Putamen (tissue), 1 donor: ENCODE results near the gene ADCY2.
A peak's percentile ranks its signal among the peaks of the same experiment; 100 is the strongest.

ENCODE experiments used
- DNase-seq: peaks from one replicate; pipeline ENCODE4 v3.0.0-alpha.2; 2016; ENCODE audit warnings: low spot score

ADCY2 gene

GRCh38 chr5:7745882-7746610 is 350.1 kb downstream of the ADCY2 start:
- DNase-seq: peak; percentile 58

- DNase-seq: no peak
Observed at GRCh38 chr5:7747728-7748127, 351.8 kb downstream of the ADCY2 start.

- DNase-seq: no peak
Observed at GRCh38 chr5:7749626-7750025, 353.7 kb downstream of the ADCY2 start.

GRCh38 chr5:7751874-7752273 is 355.9 kb downstream of the ADCY2 start:
- no peak for DNase-seq

GRCh38 chr5:7753181-7753580 is 357.2 kb downstream of the ADCY2 start:
- DNase-seq: no peak

- no peak for DNase-seq
Observed at GRCh38 chr5:7753596-7753995, 357.7 kb downstream of the ADCY2 start.

GRCh38 chr5:7754490-7754889 is 358.6 kb downstream of the ADCY2 start:
- DNase-seq: no peak

GRCh38 chr5:7754997-7755596 is 359.2 kb downstream of the ADCY2 start:
- peak; percentile 22 for DNase-seq

DNA sequence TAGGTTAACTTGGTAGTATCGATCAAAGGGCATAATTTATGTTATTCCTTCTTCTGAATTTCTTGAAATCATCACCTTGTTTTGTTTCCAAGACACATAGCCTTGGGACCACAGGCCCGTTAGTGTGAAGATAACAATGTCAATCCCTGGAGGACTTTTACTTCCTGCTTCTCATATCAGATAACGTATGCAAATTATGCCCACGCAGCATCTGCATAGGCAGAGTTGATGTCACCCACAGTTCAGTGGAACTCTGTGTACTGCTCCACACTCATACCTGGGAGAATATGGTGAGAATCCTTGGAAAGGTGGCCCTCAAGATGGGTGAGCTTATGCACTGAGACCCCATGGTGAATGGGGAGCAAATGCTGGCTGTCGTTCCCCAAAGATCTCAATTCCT is 360.0 kb downstream of the ADCY2 start:
- no peak for DNase-seq

- peak; percentile 12 for DNase-seq
Observed at GRCh38 chr5:7756453-7756852, 360.5 kb downstream of the ADCY2 start.

DNA sequence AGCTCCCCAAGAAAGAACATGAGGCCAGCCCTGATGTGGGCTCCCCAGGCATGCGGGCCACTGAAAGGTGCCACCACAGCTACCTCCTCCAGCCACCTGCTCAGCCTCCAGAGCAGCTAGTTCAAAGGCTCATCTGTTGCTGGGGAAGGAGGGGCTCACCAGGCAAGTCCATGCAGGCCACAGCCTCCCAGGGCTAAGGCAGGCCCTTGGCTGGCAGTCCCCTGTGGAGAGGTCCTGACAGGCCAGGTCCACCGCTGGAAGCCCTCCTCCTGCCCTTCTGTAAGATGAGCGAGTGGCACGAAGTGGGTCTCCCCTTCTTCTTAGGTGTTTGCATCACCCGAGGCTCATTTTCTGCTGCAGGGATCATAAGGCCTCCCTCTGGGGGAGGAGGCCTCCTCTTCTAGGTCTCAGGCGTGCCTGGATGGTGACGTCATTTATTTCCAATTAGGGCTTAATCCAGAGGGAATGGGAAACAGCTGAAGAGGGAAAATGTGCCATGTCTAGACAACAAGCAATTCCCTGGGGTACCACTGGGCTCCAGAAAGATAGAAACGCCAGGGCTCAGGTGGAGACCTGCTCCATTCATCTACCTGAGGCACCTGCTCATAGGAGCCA is 363.4 kb downstream of the ADCY2 start:
- no peak for DNase-seq

- DNase-seq: no peak
Observed at GRCh38 chr5:7759951-7760580, 364.1 kb downstream of the ADCY2 start.

DNA sequence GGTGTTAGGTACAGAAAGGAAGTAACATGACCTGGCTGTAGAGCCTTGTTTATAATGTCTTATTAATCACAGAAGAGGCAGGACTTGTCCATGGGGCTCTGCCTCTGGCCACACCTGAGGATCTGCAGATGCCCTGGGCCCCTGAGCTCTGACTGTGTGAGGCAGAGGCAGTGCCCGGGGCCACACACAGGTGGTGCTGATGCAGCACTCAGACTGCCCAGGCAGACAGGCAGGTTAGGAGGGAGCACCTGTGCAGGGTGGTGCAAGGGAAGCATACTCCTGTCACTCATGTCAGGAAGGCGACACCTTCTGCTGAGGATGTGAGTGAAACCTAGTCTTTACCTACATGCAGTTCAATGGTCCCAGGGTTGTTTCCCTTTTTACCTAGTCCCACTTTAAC is 366.3 kb downstream of the ADCY2 start:
- no peak for DNase-seq

DNA sequence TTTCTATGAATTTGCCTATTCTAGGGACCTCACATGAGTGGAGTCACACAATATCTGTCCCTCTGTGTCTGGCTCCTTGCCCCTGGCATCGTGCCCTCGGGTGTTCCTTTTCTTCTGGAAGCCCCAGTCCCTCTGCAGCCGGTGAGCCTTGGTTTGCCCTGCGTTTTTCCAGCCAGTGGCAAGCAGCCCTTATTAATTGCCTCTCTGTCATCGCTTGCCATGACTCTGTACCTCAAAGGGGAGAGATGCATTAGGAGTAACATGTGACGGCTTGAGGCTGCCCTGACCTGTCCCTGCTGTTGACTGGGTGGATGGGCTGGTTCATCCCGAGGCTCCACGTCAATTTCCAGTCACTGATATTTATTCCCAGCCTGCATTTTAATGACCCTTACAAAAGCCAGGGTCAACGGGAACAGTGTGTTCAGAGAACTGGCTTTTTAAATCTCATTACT is 367.7 kb downstream of the ADCY2 start:
- peak; percentile 56 for DNase-seq

DNA sequence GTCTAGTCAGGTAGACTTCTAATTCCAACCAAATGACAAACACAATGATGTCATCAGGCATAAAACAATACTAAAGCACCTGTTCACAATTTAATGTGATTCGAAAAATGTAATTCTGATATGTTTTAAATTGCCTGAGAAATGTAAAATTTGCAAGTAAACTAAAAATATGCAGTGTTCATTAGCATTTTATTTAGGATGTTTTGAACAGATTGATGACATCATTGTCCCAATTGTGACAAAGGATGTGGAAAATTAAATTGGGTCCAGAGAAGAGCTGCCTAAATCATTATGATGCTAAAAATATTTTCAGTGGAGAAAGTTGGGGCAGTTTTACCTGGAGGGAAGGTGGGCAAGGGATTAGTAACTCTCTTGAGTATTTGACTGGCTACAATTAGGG is 368.5 kb downstream of the ADCY2 start:
- no peak for DNase-seq

DNA sequence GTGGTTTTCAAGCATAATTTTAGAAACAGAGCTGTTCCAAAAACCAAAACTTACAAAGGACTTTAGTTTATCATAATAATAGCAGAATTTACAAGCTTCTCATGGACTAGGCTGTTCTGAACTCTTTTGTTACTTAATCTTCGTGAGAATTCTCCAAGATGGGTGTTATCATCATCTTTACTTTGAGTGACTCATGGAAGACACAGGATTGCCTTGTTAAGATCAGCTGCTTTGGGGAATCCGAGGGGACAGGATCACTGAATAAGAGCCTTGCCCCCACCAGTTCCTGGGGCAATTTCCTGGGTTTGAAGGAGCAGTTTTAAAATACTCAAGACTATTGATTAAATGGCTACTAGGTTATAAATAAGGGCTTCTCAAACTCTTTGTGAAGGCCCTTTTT is 374.5 kb downstream of the ADCY2 start:
- no peak for DNase-seq

GRCh38 chr5:7772141-7772540 is 376.2 kb downstream of the ADCY2 start:
- DNase-seq: no peak

- no peak for DNase-seq
Observed at GRCh38 chr5:7773178-7773577, 377.2 kb downstream of the ADCY2 start.

GRCh38 chr5:7776442-7776841 is 380.5 kb downstream of the ADCY2 start:
- DNase-seq: no peak

GRCh38 chr5:7779019-7780005 is 383.4 kb downstream of the ADCY2 start:
- no peak for DNase-seq

GRCh38 chr5:7781899-7782298 is 386.0 kb downstream of the ADCY2 start:
- no peak for DNase-seq
